D721Med (cell line): ENCODE measurements around the gene TMEM145.
A peak's percentile ranks its signal among the peaks of the same experiment; 100 is the strongest.

Experiments
- DNase-seq: peaks from one replicate; pipeline ENCODE4 v3.0.0; 2011; ENCODE audit warnings: low spot score; ENCODE audit not compliant: insufficient read length
- FAIRE-seq: peaks from 2 replicates; lab custom pipeline; 2011; peaks lifted over from hg19 to GRCh38; lab: Jason Lieb, UNC
- TF ChIP-seq, protein P1 (sequence below): IDR thresholded peaks from 2 replicates; pipeline ENCODE4 v1.5.1; 2012; ENCODE audit warnings: mild to moderate bottlenecking, control low read depth; ENCODE audit not compliant: insufficient read depth; ENCODE audit errors: missing control alignments

Gene TMEM145

DNA sequence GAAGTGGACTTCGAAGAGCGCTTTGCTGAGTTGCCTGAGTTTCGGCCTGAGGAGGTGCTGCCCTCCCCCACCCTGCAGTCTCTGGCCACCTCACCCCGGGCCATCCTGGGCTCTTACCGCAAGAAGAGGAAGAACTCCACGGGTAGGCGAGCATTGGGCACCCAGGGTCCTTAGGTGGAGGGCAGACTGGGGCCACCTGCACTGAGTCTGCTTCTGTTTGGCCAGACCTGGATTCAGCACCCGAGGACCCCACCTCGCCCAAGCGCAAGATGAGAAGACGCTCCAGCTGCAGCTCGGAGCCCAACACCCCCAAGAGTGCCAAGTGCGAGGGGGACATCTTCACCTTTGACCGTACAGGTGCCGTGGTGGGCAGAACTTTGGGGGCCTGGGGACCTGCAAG is 19.2 kb upstream of the TMEM145 start:
- TF ChIP-seq, protein P1, sequence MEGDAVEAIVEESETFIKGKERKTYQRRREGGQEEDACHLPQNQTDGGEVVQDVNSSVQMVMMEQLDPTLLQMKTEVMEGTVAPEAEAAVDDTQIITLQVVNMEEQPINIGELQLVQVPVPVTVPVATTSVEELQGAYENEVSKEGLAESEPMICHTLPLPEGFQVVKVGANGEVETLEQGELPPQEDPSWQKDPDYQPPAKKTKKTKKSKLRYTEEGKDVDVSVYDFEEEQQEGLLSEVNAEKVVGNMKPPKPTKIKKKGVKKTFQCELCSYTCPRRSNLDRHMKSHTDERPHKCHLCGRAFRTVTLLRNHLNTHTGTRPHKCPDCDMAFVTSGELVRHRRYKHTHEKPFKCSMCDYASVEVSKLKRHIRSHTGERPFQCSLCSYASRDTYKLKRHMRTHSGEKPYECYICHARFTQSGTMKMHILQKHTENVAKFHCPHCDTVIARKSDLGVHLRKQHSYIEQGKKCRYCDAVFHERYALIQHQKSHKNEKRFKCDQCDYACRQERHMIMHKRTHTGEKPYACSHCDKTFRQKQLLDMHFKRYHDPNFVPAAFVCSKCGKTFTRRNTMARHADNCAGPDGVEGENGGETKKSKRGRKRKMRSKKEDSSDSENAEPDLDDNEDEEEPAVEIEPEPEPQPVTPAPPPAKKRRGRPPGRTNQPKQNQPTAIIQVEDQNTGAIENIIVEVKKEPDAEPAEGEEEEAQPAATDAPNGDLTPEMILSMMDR, result no peak
- no peak for FAIRE-seq
- DNase-seq, result no peak

DNA sequence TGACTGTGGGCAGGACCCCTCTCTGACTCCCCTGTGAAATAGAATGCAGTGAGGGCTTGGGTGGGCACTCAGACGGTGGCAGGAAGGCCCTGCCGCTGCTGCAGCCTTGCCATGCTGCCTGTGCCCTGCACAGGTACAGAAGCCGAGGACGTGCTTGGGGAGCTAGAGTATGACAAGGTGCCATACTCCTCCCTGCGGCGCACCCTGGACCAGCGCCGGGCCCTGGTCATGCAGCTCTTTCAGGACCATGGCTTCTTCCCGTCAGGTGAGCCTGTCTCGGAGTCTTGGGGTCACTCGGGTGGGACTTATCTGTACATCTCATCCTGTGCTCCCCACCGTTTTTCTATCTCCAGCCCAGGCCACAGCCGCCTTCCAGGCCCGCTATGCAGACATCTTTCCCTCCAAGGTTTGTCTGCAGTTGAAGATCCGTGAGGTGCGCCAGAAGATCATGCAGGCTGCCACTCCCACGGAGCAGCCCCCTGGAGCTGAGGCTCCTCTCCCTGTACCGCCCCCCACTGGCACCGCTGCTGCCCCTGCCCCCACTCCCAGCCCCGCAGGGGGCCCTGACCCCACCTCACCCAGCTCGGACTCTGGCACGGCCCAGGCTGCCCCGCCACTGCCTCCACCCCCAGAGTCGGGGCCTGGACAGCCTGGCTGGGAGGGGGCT is 18.5 kb upstream of the TMEM145 start:
- FAIRE-seq, result no peak
- no peak for DNase-seq
- TF ChIP-seq, protein P1, result no peak

DNA sequence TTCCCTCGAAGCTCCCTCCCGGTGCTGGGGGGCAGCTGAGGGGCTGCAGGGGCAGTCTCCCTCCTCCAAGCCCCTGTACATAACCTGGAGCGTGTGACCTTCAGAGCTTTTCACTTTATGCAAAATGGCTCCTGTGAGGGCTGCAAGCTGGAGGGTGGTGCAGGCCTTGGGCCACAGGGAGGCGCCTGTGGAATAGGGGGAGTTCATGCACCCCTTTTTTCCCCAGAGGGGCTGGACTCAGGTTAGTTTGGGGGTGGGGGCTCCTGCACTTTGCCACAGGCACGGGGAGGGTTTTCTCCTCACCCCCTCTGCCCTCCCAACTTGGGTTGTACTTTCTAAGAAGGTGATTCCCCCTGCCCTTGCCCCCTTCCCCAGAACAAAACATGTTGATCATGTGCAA is 17.8 kb upstream of the TMEM145 start:
- no peak for FAIRE-seq
- TF ChIP-seq, protein P1, result no peak
- DNase-seq, result no peak

DNA sequence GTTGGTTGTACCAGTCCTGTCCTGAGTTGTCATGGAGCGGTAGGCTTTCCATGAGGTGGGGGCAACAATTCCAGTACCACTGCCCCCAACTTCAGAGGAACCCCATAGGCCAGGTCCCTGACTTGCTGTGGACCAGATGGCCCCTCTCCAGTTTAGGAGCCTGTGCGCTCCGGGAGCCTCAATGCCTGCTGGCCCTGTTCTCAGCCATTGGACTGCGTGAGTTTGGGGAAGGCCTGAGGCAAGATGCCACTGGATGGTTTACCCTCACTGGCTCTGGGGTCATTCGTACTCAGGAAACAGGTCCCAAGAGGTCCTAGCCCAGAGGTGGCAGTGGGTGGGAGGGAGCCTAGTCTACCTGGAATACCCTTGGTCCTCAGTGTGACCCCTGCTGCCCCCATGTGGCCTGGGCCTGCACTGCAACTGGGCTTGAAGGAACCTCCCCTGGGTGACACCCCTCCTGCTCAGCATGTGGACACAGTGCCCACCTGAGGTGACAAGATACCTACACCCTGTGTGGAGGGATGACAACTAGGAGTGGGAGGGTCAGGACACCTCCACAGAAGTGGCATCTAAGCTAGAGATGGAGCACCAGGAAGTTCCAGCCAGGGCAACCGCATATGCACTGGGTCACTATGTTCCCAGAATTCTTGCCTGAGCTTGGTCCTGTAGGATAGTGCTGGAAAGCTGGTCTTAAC is 17.1 kb upstream of the TMEM145 start:
- FAIRE-seq (no peak), DNase-seq (peak; percentile 80)
- TF ChIP-seq, protein P1, result peak; percentile 73

DNA sequence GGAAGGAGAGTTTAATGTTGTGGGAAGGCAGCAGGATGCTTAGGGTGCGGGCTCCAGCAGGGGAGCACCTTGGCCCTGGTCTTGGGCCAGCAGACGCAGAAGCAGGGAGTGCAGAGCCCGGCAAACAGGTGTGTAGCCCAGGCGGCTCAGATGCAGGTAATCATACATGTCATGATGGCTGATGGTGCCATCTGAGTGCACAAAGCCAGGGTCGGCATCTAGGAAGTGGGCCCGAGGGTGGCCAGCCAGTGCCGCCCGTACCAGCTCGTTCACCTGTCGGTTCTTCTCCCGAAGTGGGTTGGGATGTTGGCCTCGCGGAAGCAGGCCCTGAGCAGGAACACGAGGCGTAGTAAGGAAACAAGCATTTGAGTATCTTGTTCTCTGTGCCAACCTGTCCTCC is 16.1 kb upstream of the TMEM145 start:
- TF ChIP-seq, protein P1, result no peak
- no peak for FAIRE-seq

DNA sequence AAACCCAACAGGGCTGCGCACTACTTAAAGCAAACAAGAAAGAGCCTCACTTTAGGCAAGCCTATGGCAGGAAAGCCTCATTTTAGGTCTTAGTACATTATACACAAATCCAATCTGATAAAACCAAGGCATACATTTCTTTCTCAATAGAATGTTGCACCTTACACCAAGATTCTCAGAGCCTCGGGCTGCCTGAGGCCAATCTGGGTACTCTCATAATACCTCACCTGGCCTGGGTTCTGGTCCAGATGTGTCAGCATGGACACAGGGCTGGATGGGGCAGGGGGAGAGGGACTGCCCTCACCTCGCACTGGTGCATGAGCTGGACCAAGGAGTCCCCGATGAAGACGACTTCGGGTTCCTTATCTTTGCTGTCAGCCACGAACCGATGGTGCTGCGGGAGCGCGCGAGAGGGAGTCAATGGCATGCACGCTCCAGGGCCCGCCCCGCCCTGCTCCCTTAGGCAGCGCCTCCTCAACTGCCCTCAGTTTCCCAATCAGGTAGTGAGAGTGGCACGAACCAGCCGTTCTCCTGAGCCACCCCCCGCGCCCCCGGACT is 11.4 kb upstream of the TMEM145 start, which contains the start of gene PRR19:
Gene PRR19 (plus strand): TSS at position 487 of the 558 bp plus-strand sequence. CDS start 7,453 bp downstream, outside the sequence.
- no peak for DNase-seq
- TF ChIP-seq, protein P1, result no peak
- no peak for FAIRE-seq

More for the DNA sequence above, 16.1 kb upstream of the TMEM145 start:
- DNase-seq, result no peak
